BE2C (cell line): ENCODE measurements around the gene OMP.

Source experiments
- DNase-seq: peaks from one replicate; pipeline ENCODE4 v3.0.0-alpha.2; 2020
- H3K27me3 ChIP-seq: fragments of 250-450 bp; sonication (Bioruptor Pico); 2 replicates; pipeline ENCODE4 v1.5.1; 2020; ENCODE audit warnings: mild to moderate bottlenecking
- H3K36me3 ChIP-seq: fragments of 250-450 bp; sonication (Bioruptor Pico); 2 replicates; pipeline ENCODE4 v1.5.1; 2020; ENCODE audit warnings: mild to moderate bottlenecking
- H3K4me1 ChIP-seq: fragments of 250-450 bp; sonication (Bioruptor Pico); 2 replicates; pipeline ENCODE4 v1.5.1; 2020
- H3K4me3 ChIP-seq: 2 replicates; pipeline ENCODE4 v1.5.1; 2011; ENCODE audit warnings: low read depth, low read length
- H3K9me3 ChIP-seq: fragments of 250-450 bp; sonication (Bioruptor Pico); 2 replicates; pipeline ENCODE4 v1.5.1; 2020
- CTCF ChIP-seq: IDR thresholded peaks from 2 replicates; pipeline ENCODE4 v1.5.1; 2012; ENCODE audit warnings: mild to moderate bottlenecking, low read depth, low read length

Gene OMP

GRCh38 chr11:77140231-77140851 lies 37.7 kb downstream of the OMP start:
- Histone ChIP-seq H3K4me1 (0 out of 2 replicates have a peak, but pooled peaks cover 3% of the 10 kb centered on the region), H3K27me3 (no peaks in the 10 kb centered on the region), H3K9me3 (no peaks in the 10 kb centered on the region), H3K4me3 (no peak overlapping the region), H3K36me3 (no peaks in the 10 kb centered on the region)
- DNase-seq, result peak; percentile 45
- TF ChIP-seq CTCF, result no peak

- no peak for DNase-seq
- Histone ChIP-seq H3K4me1 (0 out of 2 replicates have a peak, but pooled peaks cover 3% of the 10 kb centered on the region), H3K27me3 (no peaks in the 10 kb centered on the region), H3K9me3 (no peaks in the 10 kb centered on the region), H3K4me3 (no peak overlapping the region), H3K36me3 (no peaks in the 10 kb centered on the region)
- TF ChIP-seq CTCF, result no peak
Measured at GRCh38 chr11:77141034-77141433, 38.4 kb downstream of the OMP start.

- H3K4me3 ChIP-seq, result no peak overlapping the region
- H3K4me1 ChIP-seq, result 0 out of 2 replicates have a peak, but pooled peaks cover 3% of the 10 kb centered on the region
- H3K9me3 ChIP-seq, result no peaks in the 10 kb centered on the region
- no peak for TF ChIP-seq CTCF
- H3K27me3 ChIP-seq, result no peaks in the 10 kb centered on the region
- H3K36me3 ChIP-seq, result no peaks in the 10 kb centered on the region
- no peak for DNase-seq
Measured at GRCh38 chr11:77141475-77141874, 38.8 kb downstream of the OMP start.

GRCh38 chr11:77142091-77142975 lies 39.7 kb downstream of the OMP start:
- DNase-seq, result no peak
- Histone ChIP-seq H3K4me3 (no peak overlapping the region), H3K27me3 (no peaks in the 10 kb centered on the region), H3K36me3 (no peaks in the 10 kb centered on the region), H3K9me3 (no peaks in the 10 kb centered on the region), H3K4me1 (0 out of 2 replicates have a peak, but pooled peaks cover 3% of the 10 kb centered on the region)
- no peak for TF ChIP-seq CTCF

GRCh38 chr11:77143405-77144020 lies 40.9 kb downstream of the OMP start:
- Histone ChIP-seq H3K4me1 (0 out of 2 replicates have a peak, but pooled peaks cover 3% of the 10 kb centered on the region), H3K9me3 (no peaks in the 10 kb centered on the region), H3K4me3 (no peak overlapping the region), H3K27me3 (no peaks in the 10 kb centered on the region), H3K36me3 (no peaks in the 10 kb centered on the region)
- DNase-seq, result no peak
- TF ChIP-seq CTCF, result no peak
